Measurements from ENCODE around the gene CYB561A3. TPM values are rescaled to one million over a fixed set of nuclear protein-coding genes. Genes with fewer than 3 reads are reported as not detected.

CYB561A3 gene, protein sequence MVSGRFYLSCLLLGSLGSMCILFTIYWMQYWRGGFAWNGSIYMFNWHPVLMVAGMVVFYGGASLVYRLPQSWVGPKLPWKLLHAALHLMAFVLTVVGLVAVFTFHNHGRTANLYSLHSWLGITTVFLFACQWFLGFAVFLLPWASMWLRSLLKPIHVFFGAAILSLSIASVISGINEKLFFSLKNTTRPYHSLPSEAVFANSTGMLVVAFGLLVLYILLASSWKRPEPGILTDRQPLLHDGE
- total RNA-seq, result 10 to 100 TPM; 29.5 to 39.9 (median 34.6) TPM

DNA sequence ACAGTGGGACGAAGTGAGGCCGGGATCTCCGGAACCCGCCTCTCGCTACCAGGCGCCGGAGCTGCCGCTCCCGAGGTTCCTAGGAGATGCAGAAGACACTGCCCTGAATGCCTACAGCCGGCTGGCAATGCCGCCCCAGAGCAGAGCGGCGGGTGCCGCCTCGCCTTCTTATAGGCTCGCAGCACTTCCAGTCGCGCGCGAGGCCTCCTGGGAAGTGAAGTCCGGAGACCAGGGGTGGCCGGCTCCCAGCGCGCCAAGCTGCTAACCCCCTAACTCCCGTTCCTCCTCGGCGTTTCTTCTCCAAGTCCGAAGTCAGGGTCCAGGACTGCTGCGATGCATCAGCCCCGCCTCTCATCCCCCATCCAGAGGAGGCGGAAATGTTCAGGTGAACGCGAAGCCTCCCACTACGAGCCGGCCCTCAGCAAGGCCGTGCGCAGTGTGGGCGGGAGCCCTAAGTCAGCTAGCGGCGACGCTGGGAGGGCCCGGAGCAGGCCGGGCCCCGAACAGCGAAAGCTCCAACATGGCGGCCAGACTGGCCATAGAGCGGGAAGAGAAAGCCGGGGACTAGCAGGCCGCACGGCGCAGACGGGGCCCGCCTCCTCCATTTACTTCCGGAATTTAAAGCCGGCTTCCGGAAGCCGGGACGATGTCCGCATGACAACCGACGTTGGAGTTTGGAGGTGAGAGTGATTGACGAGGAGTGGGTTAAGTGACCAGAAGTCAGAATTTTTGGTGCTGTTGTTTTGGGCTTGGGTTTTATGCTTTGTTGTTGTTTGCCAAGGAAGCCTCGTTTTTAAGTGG is at the start of gene CYB561A3, which contains the start of gene TMEM138:
Gene CYB561A3, minus strand, starts transcription at position 142 of the 801 bp plus-strand sequence. CDS start 5,169 bp downstream, outside the sequence.
Gene TMEM138, plus strand, starts transcription at position 634 of the 801 bp plus-strand sequence. CDS start 2,017 bp downstream, outside the sequence.
- ATAC-seq (ENCODE audit: low FRiP score) (peak; percentile 98), DNase-seq (ENCODE audit: low spot score) (peak; percentile 80)
- TF ChIP-seq, protein P1, sequence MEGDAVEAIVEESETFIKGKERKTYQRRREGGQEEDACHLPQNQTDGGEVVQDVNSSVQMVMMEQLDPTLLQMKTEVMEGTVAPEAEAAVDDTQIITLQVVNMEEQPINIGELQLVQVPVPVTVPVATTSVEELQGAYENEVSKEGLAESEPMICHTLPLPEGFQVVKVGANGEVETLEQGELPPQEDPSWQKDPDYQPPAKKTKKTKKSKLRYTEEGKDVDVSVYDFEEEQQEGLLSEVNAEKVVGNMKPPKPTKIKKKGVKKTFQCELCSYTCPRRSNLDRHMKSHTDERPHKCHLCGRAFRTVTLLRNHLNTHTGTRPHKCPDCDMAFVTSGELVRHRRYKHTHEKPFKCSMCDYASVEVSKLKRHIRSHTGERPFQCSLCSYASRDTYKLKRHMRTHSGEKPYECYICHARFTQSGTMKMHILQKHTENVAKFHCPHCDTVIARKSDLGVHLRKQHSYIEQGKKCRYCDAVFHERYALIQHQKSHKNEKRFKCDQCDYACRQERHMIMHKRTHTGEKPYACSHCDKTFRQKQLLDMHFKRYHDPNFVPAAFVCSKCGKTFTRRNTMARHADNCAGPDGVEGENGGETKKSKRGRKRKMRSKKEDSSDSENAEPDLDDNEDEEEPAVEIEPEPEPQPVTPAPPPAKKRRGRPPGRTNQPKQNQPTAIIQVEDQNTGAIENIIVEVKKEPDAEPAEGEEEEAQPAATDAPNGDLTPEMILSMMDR (IDR thresholded peaks at IDR 0.05), result no peak

DNA sequence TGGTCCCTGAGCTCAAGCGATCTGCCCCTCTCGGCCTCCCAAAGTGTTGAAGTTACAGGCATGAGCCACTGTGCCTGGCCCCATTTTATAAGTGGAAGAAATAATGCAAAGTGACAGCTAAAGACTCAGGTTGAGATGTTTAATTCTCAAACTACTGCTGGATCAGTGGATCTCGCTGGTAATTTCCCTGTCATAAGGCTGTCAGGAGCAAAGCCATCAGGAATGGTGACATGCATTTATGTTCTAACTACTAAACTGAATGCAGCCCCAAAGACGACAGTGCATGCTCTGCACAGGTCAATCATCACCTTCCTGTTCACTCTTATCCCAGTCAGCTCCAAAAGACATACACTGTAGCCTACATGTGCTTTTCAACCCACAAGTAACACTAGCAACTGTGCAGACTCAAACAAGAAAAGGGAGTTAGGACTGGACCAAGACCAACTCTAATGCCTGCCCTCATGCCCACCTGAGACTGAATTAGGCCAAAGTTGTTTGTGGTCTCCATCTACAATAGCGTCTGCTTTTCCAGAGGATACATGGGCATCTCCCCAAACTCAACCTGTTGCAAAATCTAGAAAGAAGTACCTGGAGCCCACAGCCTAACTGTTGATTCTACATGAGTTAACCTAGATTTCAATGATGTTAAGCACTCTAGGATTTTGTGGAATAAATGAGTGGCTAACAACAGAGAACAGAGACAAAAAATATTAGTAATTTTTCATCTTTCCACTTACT is 45.5 kb upstream of the CYB561A3 start:
- DNase-seq (ENCODE audit: low spot score), result no peak
- no peak for ATAC-seq (ENCODE audit: low FRiP score)
- TF ChIP-seq, protein P1 (IDR thresholded peaks at IDR 0.05), result no peak

DNA sequence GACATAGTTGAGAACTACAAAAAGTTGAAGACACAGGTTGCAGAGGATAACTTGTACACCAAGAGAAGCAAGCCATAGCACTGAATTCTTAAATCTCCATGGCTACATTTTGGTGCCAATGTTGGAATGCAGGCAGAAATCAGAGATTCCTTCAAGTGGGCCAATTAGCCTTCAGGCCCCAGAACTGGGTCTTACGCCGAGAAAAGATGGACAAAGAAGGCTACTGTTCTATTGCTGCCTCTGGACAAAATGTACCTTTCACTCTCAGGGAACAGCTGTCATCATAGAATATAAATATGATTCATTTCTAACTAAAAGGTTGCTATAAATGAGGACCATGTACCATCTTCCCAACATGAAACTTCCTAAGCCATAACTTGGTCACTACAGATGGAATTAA is 44.4 kb upstream of the CYB561A3 start:
- ATAC-seq (ENCODE audit: low FRiP score) (no peak), DNase-seq (ENCODE audit: low spot score) (no peak)
- TF ChIP-seq, protein P1 (IDR thresholded peaks at IDR 0.05), result no peak

DNA sequence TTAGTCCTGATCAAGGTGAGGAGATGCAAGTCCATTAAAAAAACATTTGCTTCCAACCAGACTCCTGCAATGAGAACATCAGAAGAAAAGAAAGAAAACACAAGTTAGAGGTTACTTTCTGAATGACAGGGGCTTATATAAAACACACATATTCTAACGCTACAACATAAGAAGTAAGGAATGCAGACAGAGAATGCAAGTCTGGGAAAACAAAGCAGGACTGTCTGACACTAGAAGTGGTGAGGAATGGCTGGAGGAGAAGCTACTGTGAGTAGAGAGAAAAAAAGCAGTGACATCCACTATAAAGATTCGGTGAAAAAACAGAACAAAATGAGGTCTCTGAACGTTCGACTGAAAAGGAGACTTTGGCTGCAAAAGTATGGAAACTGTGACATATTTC is 43.0 kb upstream of the CYB561A3 start:
- no peak for ATAC-seq (ENCODE audit: low FRiP score)
- DNase-seq (ENCODE audit: low spot score), result no peak
- TF ChIP-seq, protein P1 (IDR thresholded peaks at IDR 0.05), result no peak

DNA sequence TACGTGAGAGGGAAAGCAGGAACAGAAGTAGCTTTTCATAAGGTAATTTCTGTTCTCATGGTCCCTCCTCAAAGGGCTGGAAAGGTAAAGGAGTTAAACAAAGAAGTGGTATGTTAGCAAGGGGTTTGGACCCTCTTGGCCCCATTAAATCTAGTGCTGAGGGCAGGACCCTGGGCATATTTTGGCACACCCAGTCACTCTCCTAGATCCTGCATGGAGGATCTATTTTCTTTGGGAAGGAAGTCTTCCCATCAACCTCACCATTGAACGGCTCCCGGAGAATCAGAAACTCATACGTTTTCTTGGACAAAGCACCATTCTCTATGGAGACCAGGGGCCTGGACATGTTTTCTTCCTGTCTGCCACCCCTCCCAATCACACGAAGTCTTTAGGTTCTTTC is 42.4 kb upstream of the CYB561A3 start:
- TF ChIP-seq, protein P1 (IDR thresholded peaks at IDR 0.05), result no peak
- ATAC-seq (ENCODE audit: low FRiP score), result no peak
- DNase-seq (ENCODE audit: low spot score), result no peak

DNA sequence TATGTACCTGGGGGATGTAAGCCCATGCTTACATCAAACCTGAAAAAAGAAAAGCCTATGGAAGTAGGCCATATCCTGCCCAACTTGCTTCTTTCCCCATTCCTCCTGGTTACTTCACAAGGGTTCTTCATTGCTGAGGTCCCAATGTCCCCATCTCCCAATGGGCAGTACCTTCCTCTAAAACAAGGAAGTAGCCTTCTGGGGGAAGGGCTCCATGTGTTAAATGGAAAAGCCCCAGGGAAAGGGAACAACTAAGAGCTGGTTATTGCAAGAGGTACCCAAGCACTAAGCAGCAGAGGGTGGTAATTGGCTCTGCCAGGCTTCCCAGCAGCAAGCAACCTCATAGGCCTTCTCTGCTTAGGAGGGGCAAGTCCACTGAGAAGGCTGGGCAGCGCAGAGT is 42.0 kb upstream of the CYB561A3 start:
- DNase-seq (ENCODE audit: low spot score) (no peak), ATAC-seq (ENCODE audit: low FRiP score) (no peak)
- TF ChIP-seq, protein P1 (IDR thresholded peaks at IDR 0.05), result no peak

All from omental fat pad (tissue), 4 donors.